HG03135 (cell line): ENCODE results near the gene PRR29.

ENCODE experiments used
- ATAC-seq: cut with Tn5 transposase; IDR thresholded peaks from one replicate; pipeline ENCODE4 v1.9.1; 2021; ENCODE audit warnings: mild to moderate bottlenecking, moderate library complexity; ENCODE audit not compliant: unreplicated experiment

The PRR29 gene

GRCh38 chr17:64008346-64008745 lies 10.2 kb downstream of the PRR29 start:
- no peak for ATAC-seq

DNA sequence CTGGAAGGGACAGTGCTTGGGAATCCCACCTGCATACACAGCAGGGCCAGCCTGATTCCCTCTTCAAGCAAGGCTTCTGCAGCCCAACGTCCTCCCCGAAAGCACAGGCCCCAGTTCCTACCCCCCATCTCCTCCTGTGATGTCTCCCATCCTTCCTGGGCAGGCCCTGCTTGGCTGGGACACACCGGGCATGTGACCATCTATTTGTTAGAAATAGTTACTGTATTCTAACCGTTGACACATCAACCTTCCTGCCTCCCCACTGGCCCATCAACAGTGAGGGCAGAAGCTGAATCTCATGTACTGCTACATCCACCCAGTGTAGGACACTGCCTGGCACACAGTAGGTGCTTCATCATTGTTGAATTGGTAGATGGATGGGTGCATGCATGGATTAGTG lies 10.7 kb downstream of the PRR29 start:
- ATAC-seq, result no peak

DNA sequence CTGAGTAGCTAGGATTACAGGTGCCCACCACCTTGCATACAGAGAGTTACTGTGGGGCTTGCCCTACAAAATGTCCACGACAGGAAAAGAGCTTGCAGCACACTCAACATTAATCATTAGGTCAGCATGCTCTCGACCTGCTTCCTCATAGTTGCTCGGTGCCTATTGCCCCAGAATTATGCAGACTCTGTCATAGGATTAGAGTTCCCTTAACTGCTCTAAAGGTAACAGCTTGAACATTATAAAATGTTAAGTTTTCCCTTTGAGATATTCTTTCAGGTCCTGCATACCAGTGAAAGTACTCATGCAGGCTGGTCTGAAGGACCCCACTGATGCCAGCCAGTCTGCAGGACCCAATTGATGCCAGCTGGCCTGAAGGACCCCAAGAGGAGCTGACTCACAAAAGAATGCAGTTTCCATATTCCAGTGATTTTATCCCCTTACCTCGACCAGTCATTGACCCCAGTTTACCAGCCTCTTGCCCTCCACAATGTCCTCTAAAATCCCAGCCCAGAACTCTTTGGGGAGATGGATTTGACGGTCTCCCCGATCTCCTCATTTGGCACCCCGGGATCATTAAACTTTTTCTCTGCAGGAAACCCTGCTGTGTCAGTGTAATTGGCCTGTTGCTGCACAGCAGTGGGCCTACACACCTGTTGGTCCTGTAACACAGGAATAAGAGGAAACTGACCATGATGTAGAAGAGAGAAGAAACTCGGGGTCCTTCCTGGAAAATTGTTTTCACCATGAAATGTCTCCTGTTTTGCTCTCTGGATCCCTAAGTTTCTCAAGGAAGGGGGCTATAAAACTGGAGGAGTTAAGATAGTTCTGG lies 11.6 kb downstream of the PRR29 start:
- no peak for ATAC-seq

DNA sequence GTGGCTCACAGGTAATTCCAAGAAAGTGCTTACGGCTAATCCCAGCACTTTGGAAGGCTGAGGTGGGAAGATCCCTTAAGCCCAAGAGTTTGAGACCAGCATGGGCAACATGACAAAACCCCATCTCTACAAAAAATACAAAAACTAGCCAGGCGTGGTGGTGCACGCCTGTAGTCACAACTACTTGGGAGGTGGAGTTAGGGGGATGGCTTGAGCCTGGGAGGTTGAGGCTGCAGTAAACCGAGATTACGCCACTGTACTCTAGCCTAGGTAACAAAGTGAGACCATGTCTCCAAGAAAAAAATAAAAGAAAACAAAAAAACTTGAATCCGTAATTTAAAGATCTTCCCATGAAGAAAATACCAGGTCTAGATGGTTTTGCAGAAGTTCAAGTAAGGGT lies 17.3 kb downstream of the PRR29 start:
- ATAC-seq, result no peak

- no peak for ATAC-seq
These were observed 18.2 kb downstream of the PRR29 start for GRCh38 chr17:64016231-64016784.

- ATAC-seq, result no peak
These were observed 18.8 kb downstream of the PRR29 start for GRCh38 chr17:64016974-64017373.

DNA sequence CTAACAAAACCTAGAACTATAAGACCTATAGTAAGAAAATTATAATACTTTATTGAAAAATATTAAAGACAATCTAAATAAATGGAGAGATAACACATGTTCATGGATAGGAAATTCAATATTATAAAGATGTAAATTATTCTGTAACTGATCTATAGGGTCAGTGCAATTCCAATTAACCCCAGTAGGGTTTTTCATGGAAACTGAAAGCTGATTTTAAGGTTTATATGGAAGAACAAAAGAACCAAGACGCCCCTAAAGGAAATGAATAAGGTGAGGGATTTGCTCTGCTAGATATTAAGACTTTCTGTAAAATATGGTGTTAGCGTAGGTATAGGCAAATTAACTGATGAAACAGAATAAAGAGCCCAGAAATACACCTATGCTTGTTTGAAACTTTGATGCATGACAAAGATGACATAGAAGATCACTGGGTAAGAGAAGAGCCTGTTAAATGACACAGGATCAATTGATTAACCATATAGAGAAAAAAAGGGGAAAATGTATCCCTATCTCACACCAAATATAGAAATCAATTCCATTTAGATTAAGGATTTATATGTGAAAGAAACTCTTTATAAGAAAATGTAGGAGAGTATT lies 19.3 kb downstream of the PRR29 start:
- no peak for ATAC-seq

DNA sequence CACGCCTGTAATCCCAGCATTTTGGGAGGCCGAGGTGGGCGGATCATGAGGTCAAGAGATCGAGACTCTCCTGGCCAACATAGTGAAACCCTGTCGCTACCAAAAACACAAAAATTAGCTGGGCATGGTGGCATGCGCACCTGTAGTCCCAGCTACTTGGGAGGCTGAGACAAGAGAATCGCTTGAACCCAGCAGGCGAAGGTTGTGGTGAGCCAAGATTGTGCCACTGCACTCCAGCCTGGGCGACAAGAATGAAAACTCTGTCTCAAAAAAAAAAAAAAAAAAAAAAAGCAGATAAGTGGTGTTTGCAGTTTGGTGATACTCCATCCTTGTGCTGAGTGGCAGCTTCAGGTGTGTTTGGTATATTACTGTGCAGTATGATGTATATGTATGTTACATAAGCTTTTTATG lies 21.4 kb downstream of the PRR29 start:
- peak; percentile 20 for ATAC-seq

- peak; percentile 58 for ATAC-seq
These were observed 22.1 kb downstream of the PRR29 start, which contains the start of gene ICAM2 for GRCh38 chr17:64020056-64020766. ICAM2 (minus strand) TSS chr17:64020633; CDS start chr17:64006691, 13,942 bp downstream.

DNA sequence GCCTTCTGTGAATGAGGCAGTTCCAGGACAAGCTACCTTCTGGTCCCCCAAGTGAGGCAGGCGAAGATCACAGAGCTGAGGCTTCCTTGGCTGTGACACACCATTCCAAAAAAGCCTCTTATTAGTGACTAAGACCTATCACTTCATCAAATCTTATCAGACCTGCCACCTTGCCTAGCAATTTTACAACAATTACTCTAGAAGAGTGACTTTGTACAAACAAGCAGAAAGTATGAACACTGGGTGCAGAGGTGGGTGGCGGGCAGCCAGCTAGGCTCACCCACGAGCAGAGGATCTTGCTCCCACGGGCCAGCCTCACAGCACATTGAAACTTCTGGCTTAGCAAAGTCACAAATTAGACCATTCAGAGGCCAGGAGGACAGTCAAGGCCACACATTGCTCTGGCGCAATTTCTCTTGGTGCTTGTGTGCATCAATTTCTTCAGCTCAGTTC lies 24.5 kb downstream of the PRR29 start:
- ATAC-seq, result no peak

DNA sequence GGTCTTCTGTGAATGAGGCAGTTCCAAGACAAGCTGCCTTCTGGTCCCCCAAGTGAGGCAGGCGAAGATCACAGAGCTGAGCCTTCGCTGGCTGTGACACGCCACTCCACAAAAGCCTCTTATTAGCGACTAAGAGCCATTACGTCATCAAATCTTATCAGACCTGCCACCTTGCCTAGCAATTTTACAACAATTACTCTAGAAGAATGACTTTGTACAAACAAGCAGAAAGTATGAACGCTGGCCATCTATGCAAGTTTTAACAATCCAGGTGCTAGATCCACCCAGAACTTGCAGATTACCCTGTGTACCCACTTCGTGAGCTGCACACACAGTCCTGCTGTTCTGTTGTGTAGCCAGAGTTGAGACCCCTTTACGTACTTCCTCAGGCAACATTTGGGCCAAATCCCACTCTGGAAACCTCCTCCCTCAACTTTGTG lies 26.1 kb downstream of the PRR29 start:
- no peak for ATAC-seq

DNA sequence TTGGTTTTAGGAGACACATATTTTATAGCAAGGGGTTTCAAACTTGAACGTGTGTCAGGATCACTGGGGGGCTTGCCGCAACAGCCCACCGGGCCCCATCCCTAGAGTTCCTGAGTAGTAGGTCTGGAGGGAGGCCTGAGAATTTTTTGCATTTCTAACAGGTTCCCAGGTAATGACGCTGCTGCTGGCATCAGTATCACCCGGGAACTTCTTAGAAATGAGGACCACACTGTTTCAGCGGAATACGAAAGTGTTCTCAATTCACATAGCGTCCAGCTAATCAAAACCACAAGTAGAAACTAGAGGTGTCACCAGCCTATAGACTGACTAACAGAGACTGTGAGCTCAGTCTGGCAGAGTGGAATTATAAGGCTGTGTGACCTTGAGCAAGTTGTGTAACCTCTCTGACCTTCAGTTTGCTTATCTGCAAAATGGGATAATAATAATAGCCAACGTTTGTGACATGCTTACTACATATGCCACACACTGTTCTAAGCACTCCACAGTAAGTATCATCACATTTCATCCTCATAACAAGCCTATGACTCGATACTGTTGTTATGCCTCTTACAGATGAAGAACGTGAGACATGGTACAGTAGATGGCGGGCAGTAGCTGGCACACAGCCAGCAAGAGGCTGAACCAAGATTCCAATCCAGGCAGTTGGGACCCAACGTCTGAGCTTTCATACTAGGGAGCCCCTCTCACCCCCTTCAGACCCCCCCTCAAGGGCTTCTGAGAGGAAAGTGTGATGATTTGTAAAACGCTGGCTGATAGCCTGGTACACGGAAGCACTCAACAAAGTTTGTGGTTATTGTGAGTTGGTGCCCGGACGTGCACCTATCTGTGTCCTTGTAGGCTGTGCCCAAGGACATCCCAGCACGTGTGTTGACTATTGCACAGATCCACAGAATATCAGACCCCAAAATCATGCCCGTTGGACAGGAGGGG lies 26.9 kb downstream of the PRR29 start:
- no peak for ATAC-seq

DNA sequence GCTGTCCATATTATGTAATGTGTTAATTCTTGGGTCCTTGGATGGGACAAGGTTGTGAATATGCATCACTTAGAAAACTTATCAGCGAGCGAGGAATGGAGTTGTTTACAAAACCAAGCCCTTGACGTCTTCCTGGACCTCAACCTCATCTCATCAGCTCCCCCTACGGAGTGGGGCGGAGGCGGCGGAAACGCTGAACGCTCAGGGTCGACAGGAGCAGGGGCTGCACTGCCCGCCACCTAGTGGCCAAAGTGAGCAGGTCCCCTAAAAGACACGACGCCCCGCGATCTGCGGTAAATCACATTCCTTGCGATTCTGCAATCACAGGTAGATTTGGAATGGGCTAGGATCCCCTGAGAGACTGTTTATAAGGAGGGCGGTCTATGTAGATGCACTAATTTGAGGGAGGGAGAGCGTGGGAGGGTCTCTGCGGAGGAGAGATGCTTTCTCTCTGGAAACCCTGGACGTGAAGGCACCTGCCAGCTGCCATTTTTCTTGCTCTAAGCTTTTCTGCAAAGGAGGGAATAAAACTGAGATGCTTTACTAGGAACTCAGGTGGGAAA lies 27.7 kb downstream of the PRR29 start:
- ATAC-seq, result peak; percentile 57

- no peak for ATAC-seq
These were observed 30.8 kb downstream of the PRR29 start for GRCh38 chr17:64028874-64029464.

DNA sequence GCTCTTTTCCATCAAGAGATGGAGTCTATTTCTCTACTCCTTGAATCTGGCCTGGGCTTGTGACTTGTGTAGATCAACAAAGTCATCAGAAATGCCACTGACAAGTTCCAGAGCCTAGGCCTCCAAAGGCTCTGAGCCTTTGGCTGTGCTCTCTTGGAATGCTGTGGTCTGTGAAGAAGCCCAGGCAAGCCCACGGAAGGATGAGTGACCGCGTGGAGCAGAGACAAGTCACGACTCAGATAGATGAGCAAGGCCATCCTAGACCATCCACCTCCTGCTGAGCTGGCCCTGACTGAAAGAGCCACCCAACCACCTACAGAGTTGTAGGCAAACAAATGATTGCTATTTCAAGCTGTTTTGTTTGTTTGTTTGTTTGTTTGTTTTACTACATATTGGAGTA lies 33.9 kb downstream of the PRR29 start:
- no peak for ATAC-seq

GRCh38 chr17:64036198-64036922 lies 38.2 kb downstream of the PRR29 start:
- no peak for ATAC-seq

DNA sequence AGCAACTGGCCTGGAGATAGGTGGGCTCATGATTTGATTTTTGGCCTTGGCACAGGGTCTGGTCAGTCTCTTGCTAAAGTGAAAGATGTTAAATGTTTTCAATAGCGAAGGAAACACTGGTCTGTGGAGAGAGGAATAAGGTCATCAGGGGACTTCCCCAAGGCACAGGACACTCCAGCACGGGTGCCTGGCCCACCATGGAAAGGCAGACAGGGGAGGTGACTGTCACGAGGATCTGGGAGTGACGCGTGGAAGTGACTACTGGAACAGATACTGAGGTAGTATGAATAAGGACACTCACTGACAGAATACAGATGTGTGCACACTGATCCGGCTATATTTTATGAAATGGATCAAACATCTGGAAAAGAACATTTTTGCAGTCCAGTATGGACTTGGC lies 39.0 kb downstream of the PRR29 start:
- ATAC-seq, result no peak

GRCh38 chr17:64037802-64038201 lies 39.7 kb downstream of the PRR29 start:
- no peak for ATAC-seq
